ENCODE data around the gene THSD4. TPM values are rescaled to one million over a fixed set of nuclear protein-coding genes. Genes with fewer than 3 reads are reported as not detected.

Gene THSD4
- total RNA-seq, 1 donor from 2014 or later, result 151 TPM

DNA sequence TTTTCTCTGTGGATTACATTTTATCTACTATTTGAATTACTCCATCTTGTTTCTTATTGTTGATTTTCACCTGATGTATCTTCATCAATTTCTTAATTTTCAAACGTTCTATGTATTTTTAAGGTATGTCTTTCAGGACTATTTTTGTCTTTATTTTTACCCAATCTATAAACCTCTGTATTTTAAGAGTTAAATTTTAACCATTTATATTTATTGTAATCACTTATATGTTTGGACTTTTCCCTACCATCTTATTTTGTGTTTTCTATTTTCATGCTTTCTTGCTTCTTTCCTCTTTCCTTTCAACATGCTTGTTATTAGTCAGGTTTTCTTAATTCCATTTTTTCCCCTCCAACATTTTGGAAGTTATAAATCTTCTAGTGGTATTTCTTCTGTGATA, 645.6 kb downstream of the THSD4 start:
- H3K4me1 ChIP-seq, result no peaks in the 10 kb centered on the region
- no peaks in the 10 kb centered on the region for H3K9me3 ChIP-seq
- DNase-seq (ENCODE audit: low spot score in 2 of 2), result no peak
- no peak overlapping the region for H3K4me3 ChIP-seq
- H3K27me3 ChIP-seq, result no peaks in the 10 kb centered on the region
- H3K36me3 ChIP-seq, result peaks cover 7 to 14% of the 10 kb centered on the region in 2 donors
- H3K27ac ChIP-seq, result no peak overlapping the region
- intact Hi-C loops (cut with DNase I), result no loop called here
- TF ChIP-seq, protein P1, sequence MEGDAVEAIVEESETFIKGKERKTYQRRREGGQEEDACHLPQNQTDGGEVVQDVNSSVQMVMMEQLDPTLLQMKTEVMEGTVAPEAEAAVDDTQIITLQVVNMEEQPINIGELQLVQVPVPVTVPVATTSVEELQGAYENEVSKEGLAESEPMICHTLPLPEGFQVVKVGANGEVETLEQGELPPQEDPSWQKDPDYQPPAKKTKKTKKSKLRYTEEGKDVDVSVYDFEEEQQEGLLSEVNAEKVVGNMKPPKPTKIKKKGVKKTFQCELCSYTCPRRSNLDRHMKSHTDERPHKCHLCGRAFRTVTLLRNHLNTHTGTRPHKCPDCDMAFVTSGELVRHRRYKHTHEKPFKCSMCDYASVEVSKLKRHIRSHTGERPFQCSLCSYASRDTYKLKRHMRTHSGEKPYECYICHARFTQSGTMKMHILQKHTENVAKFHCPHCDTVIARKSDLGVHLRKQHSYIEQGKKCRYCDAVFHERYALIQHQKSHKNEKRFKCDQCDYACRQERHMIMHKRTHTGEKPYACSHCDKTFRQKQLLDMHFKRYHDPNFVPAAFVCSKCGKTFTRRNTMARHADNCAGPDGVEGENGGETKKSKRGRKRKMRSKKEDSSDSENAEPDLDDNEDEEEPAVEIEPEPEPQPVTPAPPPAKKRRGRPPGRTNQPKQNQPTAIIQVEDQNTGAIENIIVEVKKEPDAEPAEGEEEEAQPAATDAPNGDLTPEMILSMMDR (IDR thresholded peaks at IDR 0.05), result no peak

DNA sequence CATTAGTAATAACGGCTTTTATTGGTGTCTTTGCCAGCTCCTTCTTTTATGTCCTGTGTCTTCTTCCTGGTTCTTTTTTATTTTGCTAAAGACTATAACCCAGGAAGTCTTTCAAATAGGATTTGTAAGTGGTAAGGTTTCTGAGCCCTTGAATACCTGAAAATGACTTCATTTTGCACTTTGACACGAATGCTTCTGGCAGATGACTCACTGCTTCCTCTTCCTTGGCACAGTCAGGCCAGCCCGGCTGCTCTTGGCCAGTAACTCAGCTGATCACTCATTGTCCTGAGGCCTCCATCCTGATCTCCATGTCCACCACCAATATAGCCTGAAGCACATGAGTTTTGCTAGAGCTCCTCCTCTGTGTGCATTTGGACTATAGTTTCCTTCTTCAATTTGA, 646.4 kb downstream of the THSD4 start:
- no peak for DNase-seq (ENCODE audit: low spot score in 2 of 2)
- TF ChIP-seq, protein P1 (IDR thresholded peaks at IDR 0.05), result no peak
- Histone ChIP-seq H3K9me3 (no peaks in the 10 kb centered on the region), H3K27ac (no peak overlapping the region), H3K36me3 (peaks cover 7 to 16% of the 10 kb centered on the region in 2 donors), H3K4me1 (no peaks in the 10 kb centered on the region), H3K27me3 (no peaks in the 10 kb centered on the region), H3K4me3 (no peak overlapping the region)
- intact Hi-C loops (cut with DNase I), result no loop called here

DNA sequence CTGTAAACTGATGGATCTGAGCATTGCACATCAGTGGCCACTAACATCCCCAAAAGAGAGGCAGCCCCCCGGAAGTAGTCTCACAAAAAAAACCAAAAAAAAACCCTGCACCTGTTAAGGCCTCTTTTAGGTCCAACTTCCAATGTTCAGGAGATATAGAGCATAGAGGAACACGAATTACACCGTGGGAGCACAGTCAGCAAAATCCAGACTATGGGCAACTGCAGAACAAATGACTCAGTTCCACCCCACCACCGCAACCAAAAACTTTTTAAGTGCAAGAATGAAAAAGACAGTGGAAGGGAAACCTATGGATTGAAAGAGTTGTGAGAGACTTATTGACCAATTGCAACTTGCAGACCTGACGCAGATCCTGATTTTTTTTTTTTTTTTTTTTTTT, 652.9 kb downstream of the THSD4 start:
- Histone ChIP-seq H3K4me3 (no peak overlapping the region), H3K27me3 (no peaks in the 10 kb centered on the region), H3K9me3 (no peaks in the 10 kb centered on the region), H3K27ac (no peak overlapping the region), H3K36me3 (peaks cover 11 to 38% of the 10 kb centered on the region in 2 donors), H3K4me1 (no peaks in the 10 kb centered on the region)
- TF ChIP-seq, protein P1 (IDR thresholded peaks at IDR 0.05), result no peak
- intact Hi-C loops (cut with DNase I), result no loop called here
- DNase-seq (ENCODE audit: low spot score in 2 of 2), result no peak

DNA sequence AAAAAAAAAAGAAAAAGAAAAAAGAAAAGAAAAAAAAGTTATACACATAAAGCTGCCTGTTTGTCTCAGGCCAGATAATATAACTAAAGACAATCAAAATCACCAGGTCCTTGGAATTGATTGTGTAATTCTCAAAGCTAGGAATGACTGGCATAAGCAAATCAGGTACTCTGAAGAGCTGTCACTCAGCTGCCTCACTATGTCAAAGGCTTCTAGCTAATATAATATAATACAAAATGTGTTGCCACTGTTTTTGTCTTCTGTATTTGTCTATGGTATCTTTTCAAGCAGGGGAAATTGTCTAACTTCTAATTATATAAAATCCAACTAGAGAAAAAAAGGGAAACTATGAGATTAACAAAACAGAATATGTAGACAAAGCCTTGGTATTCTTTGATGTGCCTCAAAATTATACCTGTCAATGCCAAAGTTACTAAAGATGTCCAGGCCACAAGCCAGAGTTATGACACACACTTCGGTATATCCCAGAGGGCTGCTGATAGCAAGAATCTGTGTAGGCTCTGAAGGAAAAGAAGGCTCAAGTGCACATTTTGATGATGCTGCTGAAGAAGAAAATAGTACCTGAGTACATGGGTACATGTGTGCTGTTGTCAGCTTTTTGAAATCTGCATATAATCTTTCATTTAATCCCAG, 658.1 kb downstream of the THSD4 start:
- Histone ChIP-seq H3K27me3 (no peaks in the 10 kb centered on the region), H3K36me3 (peaks cover 4 to 22% of the 10 kb centered on the region in 2 donors), H3K4me3 (no peak overlapping the region), H3K4me1 (peaks cover 0 to under 1% of the 10 kb centered on the region in 2 donors), H3K9me3 (no peaks in the 10 kb centered on the region), H3K27ac (no peak overlapping the region)
- DNase-seq (ENCODE audit: low spot score in 2 of 2), result no peak
- TF ChIP-seq, protein P1 (IDR thresholded peaks at IDR 0.05), result no peak
- intact Hi-C loops (cut with DNase I), result no loop called here

DNA sequence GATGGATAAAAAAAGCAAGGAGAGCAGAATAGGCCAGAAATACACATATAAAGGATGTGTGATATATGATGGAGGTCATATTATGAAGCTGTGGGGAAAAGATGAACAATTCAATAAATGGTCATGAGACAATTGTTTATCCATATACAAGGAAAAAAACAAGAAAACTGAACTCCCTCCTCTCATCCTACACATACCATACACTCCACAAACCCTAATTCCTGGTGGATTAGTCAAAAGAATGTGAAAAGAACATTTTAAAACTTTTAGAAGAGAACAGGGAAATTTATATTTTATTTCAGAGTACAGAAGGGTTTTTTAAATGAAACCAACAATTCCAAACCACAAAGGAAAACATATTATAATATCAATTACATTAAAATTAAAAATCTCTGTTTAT, 660.6 kb downstream of the THSD4 start:
- DNase-seq (ENCODE audit: low spot score in 2 of 2), result no peak
- Histone ChIP-seq H3K4me3 (no peak overlapping the region), H3K36me3 (peaks cover 4 to 17% of the 10 kb centered on the region in 2 donors), H3K9me3 (no peaks in the 10 kb centered on the region), H3K27ac (no peak overlapping the region), H3K27me3 (no peaks in the 10 kb centered on the region), H3K4me1 (peaks cover 0 to 12% of the 10 kb centered on the region in 2 donors)
- intact Hi-C loops (cut with DNase I), result no loop called here
- TF ChIP-seq, protein P1 (IDR thresholded peaks at IDR 0.05), result no peak

Data from ascending aorta (tissue), 2 donors.